WTC11 (cell line): ENCODE data around the gene BCAS3. TPM values are rescaled to one million over a fixed set of nuclear protein-coding genes. Genes with fewer than 3 reads are reported as not detected.

Source experiments
- ATAC-seq: fragments of 200-7000 bp; cut with Tn5 transposase; 2 replicates; pipeline ENCODE4 v1.10.0; 2021; ENCODE audit warnings: mild to moderate bottlenecking, moderate library complexity
- CTCF ChIA-PET: fragments of 300-600 bp; sonication (Branson Sonifier 250); formaldehyde crosslinking; loops from one replicate; lab custom pipeline; 2021; ENCODE audit warnings: antibody characterized with exemption; lab: Charles Lee
- POLR2A ChIA-PET: fragments of 350-600 bp; sonication (Branson Sonifier 250); formaldehyde crosslinking; loops from one replicate; lab custom pipeline; 2021; ENCODE audit warnings: antibody characterized with exemption; lab: Charles Lee
- DNase-seq: peaks from one replicate; pipeline ENCODE4 v3.0.0; 2021; ENCODE audit warnings: low spot score
- H3K27ac Mint-ChIP-seq: 2 replicates; pipeline ENCODE4 v1.8.0; 2021; ENCODE audit warnings: mixed read lengths
- H3K27me3 Mint-ChIP-seq: 2 replicates; pipeline ENCODE4 v1.8.0; 2021; ENCODE audit warnings: low read depth, mild to moderate bottlenecking, moderate library complexity, mixed read lengths
- H3K36me3 Mint-ChIP-seq: 2 replicates; pipeline ENCODE4 v1.8.0; 2021; ENCODE audit warnings: mixed read lengths
- H3K4me1 Mint-ChIP-seq: 2 replicates; pipeline ENCODE4 v1.8.0; 2022; ENCODE audit warnings: mixed read lengths
- H3K4me3 Mint-ChIP-seq: 2 replicates; pipeline ENCODE4 v1.8.0; 2021; ENCODE audit warnings: mild to moderate bottlenecking, moderate library complexity, mixed read lengths
- H3K9me3 Mint-ChIP-seq: 2 replicates; pipeline ENCODE4 v1.8.0; 2021; ENCODE audit warnings: mixed read lengths
- AR ChIP-seq: fragments of 250-450 bp; sonication (Bioruptor Pico); IDR thresholded peaks from 2 replicates; pipeline ENCODE4 v1.9.0; 2021; ENCODE audit warnings: mild to moderate bottlenecking
- CTCF ChIP-seq: fragments of 200-600 bp; IDR thresholded peaks from 2 replicates; pipeline ENCODE4 v1.8.0; 2022; ENCODE audit warnings: antibody characterized with exemption
- EMX1 ChIP-seq: fragments of 250-450 bp; sonication (Bioruptor Pico); IDR thresholded peaks from 2 replicates; pipeline ENCODE4 v1.8.0; 2021; ENCODE audit warnings: mild to moderate bottlenecking
- FOXP1 ChIP-seq: sonication (generic); formaldehyde crosslinking; IDR thresholded peaks from 2 replicates; pipeline ENCODE4 v1.8.0; 2022; ENCODE audit warnings: missing genetic modification reagents, mild to moderate bottlenecking, moderate library complexity, borderline replicate concordance
- KAT7 ChIP-seq: sonication (generic); formaldehyde crosslinking; IDR thresholded peaks from 2 replicates; pipeline ENCODE4 v1.8.1; 2023; ENCODE audit warnings: missing genetic modification reagents, mild to moderate bottlenecking, borderline replicate concordance
- MYBL2 ChIP-seq: sonication (generic); formaldehyde crosslinking; IDR thresholded peaks from 2 replicates; pipeline ENCODE4 v1.8.1; 2023; ENCODE audit warnings: mild to moderate bottlenecking, moderate library complexity, missing genetic modification reagents
- NFE2L1 ChIP-seq: sonication (generic); formaldehyde crosslinking; IDR thresholded peaks from 2 replicates; pipeline ENCODE4 v1.8.1; 2023; ENCODE audit warnings: missing genetic modification reagents
- NR1H2 ChIP-seq: sonication (generic); formaldehyde crosslinking; IDR thresholded peaks from 2 replicates; pipeline ENCODE4 v1.9.0; 2021; ENCODE audit warnings: mild to moderate bottlenecking, moderate library complexity, missing genetic modification reagents
- SMAD3 ChIP-seq: sonication (generic); formaldehyde crosslinking; IDR thresholded peaks from 2 replicates; pipeline ENCODE4 v1.8.0; 2022; ENCODE audit warnings: missing genetic modification reagents, mild to moderate bottlenecking, borderline replicate concordance
- TCF7 ChIP-seq: sonication (generic); formaldehyde crosslinking; IDR thresholded peaks from 2 replicates; pipeline ENCODE4 v1.8.0; 2022; ENCODE audit warnings: mild to moderate bottlenecking, low read depth, missing genetic modification reagents, moderate library complexity
- ZBTB43 ChIP-seq: sonication (generic); formaldehyde crosslinking; IDR thresholded peaks from 2 replicates; pipeline ENCODE4 v1.8.1; 2023; ENCODE audit warnings: mild to moderate bottlenecking, missing genetic modification reagents
- ZNF232 ChIP-seq: sonication (generic); formaldehyde crosslinking; IDR thresholded peaks from 2 replicates; pipeline ENCODE4 v1.8.0; 2022; ENCODE audit warnings: mild to moderate bottlenecking, missing genetic modification reagents
- ZNF317 ChIP-seq: sonication (generic); formaldehyde crosslinking; IDR thresholded peaks from 2 replicates; pipeline ENCODE4 v1.8.1; 2023; ENCODE audit warnings: low read depth, mild to moderate bottlenecking, moderate library complexity, missing genetic modification reagents, borderline replicate concordance
- ZNF396 ChIP-seq: fragments of 250-450 bp; sonication (Bioruptor Pico); IDR thresholded peaks from 2 replicates; pipeline ENCODE4 v1.8.0; 2021; ENCODE audit warnings: mild to moderate bottlenecking, moderate library complexity, borderline replicate concordance
- ZNF425 ChIP-seq: fragments of 250-450 bp; sonication (Bioruptor Pico); conservative IDR thresholded peaks from 2 replicates; pipeline ENCODE4 v1.9.0; 2021; ENCODE audit warnings: mild to moderate bottlenecking
- ZNF532 ChIP-seq: fragments of 250-450 bp; sonication (Bioruptor Pico); IDR thresholded peaks from 2 replicates; pipeline ENCODE4 v1.9.0; 2021; ENCODE audit warnings: mild to moderate bottlenecking, borderline replicate concordance
- total RNA-seq: library from RNA; stranded (reverse); gene quantifications from 3 replicates; pipeline ENCODE4 v1.2.3, GENCODE V29; 2021
- TF ChIP-seq, protein P1 (sequence below): sonication (generic); formaldehyde crosslinking; IDR thresholded peaks from 2 replicates; pipeline ENCODE4 v1.8.1; 2022; ENCODE audit warnings: mild to moderate bottlenecking, missing genetic modification reagents, moderate library complexity, borderline replicate concordance
- TF ChIP-seq, protein P2 (sequence below): fragments of 250-450 bp; sonication (Bioruptor Pico); IDR thresholded peaks from 2 replicates; pipeline ENCODE4 v1.9.0; 2021; ENCODE audit warnings: moderate library complexity, mild to moderate bottlenecking, inconsistent platforms, borderline replicate concordance

Gene BCAS3
- total RNA-seq, 1 experiment from 2014 or later = 15.5 TPM

GRCh38 chr17:61248399-61248798, 570.7 kb downstream of the BCAS3 start:
- H3K4me3 Mint-ChIP-seq = no peak overlapping the region
- no peaks in the 10 kb centered on the region for H3K27me3 Mint-ChIP-seq
- no peak overlapping the region; the same call in 1 of the 2 replicates for H3K27ac Mint-ChIP-seq
- ATAC-seq (no peak), DNase-seq (no peak)
- POLR2A ChIA-PET = no interaction called here
- peaks cover 1% of the 10 kb centered on the region; the same call in 1 of the 2 replicates for H3K36me3 Mint-ChIP-seq
- H3K9me3 Mint-ChIP-seq = peaks cover under 1% of the 10 kb centered on the region; the same call in 1 of the 2 replicates
- H3K4me1 Mint-ChIP-seq = peaks cover 59% of the 10 kb centered on the region
- CTCF ChIA-PET = no interaction called here
- TF ChIP-seq ZNF396 (CRISPR knock-in tag) (no peak), FOXP1 (CRISPR knock-in tag) (no peak), ZNF532 (CRISPR knock-in tag) (no peak), TCF7 (CRISPR knock-in tag) (no peak), ZNF232 (CRISPR knock-in tag) (no peak), KAT7 (CRISPR knock-in tag) (no peak), MYBL2 (no peak), NFE2L1 (CRISPR knock-in tag) (no peak), ZNF317 (CRISPR knock-in tag) (no peak), SMAD3 (CRISPR knock-in tag) (no peak), CTCF (no peak)
- TF ChIP-seq, protein P1, sequence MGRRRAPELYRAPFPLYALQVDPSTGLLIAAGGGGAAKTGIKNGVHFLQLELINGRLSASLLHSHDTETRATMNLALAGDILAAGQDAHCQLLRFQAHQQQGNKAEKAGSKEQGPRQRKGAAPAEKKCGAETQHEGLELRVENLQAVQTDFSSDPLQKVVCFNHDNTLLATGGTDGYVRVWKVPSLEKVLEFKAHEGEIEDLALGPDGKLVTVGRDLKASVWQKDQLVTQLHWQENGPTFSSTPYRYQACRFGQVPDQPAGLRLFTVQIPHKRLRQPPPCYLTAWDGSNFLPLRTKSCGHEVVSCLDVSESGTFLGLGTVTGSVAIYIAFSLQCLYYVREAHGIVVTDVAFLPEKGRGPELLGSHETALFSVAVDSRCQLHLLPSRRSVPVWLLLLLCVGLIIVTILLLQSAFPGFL (CRISPR knock-in tag) = no peak
- TF ChIP-seq, protein P2, sequence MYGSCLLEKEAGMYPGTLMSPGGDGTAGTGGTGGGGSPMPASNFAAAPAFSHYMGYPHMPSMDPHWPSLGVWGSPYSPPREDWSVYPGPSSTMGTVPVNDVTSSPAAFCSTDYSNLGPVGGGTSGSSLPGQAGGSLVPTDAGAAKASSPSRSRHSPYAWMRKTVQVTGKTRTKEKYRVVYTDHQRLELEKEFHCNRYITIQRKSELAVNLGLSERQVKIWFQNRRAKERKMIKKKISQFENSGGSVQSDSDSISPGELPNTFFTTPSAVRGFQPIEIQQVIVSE (CRISPR knock-in tag) = no peak

DNA sequence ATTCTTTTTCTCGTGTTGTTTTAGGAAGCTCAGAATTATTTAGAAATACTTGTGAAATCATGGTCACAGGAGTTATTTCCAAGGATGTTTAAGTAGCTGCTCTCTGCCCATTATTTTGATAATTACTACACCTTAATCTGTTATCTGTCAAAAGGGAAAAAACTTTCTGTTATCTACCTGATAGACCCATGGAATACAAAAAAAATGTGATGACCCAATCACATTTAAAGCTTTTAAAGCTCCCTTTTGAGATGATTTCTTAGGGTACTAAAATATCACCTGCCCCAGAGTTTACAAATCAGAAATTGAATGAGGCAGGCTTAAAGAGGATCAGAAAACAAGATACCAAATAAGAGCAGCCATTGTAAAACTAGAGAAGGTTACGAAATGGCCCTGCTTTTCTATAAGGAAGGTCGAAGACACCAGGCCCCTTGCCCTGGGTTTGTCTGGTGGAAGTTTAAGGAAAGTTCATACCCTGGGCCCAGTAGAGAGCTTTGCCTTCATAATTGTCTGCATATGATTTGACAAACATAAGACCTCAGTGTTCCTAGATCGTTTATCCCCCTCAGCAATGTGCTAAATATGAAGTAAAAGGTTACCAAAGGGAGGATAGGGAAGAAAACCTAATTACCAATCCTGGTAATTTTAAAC, 572.1 kb downstream of the BCAS3 start:
- POLR2A ChIA-PET = no interaction called here
- ATAC-seq = no peak
- Mint-ChIP-seq H3K36me3 (no peaks in the 10 kb centered on the region), H3K27me3 (no peaks in the 10 kb centered on the region), H3K4me1 (peaks cover 62% of the 10 kb centered on the region), H3K27ac (no peak overlapping the region), H3K9me3 (no peaks in the 10 kb centered on the region), H3K4me3 (no peak overlapping the region)
- CTCF ChIA-PET = no interaction called here
- DNase-seq = no peak
- TF ChIP-seq ZBTB43 (CRISPR knock-in tag) (no peak), ZNF425 (no peak), EMX1 (CRISPR knock-in tag) (no peak), NR1H2 (CRISPR knock-in tag) (no peak), AR (no peak), NFE2L1 (CRISPR knock-in tag) (no peak)
